ENCODE results near the gene CBFA2T3.

CBFA2T3 gene

DNA sequence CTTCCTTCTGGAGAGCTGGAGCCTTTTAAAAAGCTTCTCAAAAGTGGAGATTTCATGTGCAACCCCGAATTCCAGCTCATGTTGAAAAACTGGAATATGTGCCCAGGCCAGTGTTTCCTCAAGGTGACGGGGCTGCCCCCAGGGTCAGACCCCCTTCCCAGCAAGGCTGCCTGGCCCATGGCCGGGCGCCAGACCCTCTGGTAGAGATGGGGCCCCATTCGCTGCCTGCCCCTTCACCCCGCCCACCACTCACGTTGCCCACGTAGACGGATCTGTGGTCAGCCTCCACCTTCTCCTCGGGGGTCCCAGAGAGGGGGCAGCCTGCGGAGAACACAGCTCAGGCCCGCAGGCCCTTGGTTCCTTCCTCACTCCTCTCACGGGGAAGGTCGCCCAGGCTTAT, 111.7 kb downstream of the CBFA2T3 start:
- no peak for DNase-seq

DNA sequence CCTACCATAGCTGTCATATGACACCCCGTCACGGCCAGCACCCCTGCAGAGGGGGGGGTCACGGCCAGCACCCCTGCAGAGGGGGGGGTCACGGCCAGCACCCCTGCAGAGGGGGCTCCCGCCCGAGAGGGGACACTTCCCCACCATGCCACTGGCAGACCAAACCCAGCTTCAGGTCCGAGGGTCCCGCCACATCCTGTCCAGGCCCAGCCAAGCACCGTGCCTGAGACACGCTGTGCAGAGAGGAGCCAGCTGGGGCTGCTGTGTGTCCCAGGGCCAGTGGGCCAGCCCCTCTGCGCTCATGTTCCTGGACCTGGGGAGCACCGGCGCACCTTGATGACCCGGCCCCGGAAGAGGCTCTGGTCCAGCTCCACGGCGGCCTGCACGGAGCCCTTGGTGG, 112.5 kb downstream of the CBFA2T3 start:
- DNase-seq: no peak

DNA sequence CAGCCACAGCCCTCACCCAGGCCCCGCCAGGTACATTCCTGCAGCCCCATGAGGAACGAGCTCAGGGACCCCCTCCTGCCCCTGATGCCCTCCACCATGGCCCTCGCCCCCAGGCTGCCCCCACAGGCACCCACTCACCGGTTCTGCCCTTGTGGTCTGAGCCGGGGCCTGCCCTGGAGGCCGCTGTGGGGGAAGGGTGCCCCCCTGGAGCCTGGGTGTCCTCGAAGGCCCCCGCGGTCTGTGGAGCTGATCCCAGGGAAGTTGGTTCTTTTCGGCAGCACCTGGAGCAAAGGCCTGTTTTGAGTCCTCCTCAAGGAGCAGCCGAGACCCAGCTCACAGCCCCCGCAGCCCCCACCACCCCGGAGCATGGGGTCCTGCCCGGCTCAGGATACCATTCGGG, 112.9 kb downstream of the CBFA2T3 start:
- DNase-seq: no peak

DNA sequence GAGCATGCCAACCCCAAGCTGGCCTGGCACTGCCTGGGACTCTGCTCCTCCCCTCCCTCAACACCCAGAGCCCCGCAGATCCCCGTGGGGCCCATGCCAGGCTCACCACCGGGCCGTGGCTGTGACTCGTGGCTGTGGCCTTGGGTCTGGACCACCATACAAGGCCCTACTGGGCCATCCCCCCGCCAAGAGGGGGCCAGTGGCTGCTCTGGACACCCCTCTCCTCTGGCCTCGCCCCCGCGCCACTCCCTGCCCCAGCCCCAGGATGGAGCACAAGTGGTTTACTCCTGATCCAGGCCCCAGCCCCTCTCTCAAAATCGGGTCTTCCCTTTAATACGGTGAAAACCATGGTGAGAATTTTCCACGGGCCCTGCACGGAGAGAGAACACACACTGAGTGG, 113.6 kb downstream of the CBFA2T3 start:
- DNase-seq: no peak

DNA sequence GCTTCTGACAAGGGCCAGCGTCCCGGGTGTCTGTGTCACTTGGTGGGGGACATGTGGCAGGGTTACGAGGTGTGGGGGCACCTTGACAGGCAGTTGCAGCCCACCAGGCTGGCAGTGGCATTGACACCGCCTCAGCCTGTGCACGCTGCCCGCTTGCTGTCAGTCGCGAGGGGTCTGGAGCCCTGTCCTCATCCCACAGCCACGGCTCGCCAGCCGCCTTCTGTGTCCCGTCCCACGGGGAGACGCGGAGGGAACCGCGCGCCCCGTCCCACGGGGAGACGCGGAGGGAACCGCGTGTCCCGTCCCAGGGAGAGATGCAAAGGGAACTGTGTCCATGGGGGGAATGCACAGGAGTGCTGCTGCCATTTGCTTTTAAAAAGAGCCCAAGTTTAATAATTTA, 114.0 kb downstream of the CBFA2T3 start:
- no peak for DNase-seq

DNA sequence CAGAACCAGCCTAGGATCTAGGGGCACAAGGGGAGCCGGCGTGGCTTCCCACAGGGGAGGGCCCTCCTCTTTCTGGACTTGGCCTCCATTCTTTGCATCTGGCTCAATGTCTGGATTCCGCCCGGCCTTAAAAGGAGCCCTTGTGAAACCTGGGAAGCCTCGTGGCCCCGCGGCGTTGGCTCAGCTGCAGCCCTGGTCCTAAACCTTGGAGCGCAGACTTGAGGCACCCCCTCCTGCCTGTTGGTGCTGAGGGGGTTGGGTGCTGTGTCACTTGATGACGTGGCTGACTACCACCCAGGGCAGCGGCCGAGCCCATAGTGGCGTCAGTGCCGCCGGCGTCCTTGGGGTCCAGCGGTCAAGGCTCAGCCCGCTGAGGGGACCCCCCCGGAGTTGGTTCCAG, 115.6 kb downstream of the CBFA2T3 start:
- DNase-seq: no peak

DNA sequence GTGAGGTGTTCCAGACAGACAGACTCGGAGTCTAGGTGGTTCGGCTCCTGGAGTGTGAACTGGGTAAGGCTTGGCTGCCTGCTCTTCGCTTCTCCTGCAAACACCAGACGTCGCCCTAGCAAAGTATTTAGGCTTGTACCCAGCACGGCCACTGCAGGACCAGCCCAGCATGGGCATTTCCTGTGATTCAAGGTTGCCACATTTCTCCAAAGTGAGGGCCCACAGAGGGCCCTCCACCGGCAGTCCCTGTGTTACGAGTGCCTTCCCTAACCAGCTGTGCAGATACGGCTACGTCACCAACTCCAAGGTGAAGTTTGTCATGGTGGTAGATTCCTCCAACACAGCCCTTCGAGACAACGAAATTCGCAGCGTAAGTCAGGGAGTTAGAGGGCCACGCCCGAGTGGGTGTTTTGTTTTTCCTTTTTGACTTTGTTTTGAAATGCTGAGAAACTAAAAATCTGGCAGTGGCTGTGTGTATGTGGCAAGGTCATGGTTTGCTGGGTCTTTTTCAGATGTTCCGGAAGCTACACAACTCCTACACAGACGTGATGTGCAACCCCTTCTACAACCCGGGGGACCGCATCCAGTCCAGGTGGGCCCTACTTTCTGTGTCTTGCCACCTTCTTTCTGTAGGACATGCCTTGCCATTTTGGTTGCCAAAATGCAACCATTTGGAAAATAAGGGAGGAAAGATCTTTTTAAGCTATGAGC, 117.5 kb downstream of the CBFA2T3 start:
- DNase-seq: no peak

DNA sequence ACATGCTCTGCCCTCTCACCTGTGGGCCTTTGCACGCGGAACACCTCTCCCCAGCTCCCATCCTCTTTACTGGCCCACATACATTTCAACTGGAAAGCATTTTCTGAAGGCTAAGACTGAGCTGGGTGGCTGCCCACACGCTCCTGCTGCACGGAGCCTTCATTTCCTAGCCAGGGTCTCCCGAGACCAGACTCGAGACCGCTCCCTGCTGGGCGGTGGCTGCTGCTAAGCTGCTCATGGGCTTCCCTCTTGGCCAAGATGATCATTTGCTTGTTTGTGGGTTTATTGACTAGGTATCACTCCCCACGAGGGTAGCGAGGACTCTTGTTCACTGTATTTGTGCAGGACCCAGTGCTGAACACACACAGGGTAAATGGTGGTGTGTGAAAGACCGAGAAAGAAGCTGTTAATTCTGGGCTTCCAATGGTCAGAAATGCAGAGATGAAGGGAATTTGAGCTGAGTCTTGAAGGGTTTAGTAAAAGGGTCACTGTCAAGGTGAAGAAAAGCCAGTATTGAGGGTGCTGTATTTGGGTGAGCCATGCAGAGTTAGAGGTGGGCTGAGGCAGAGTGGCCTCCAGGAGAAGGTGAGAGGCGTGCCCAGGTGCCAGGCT, 119.2 kb downstream of the CBFA2T3 start:
- DNase-seq: peak in 55 of 58 donors; percentile 4 to 85 (median 63)

DNA sequence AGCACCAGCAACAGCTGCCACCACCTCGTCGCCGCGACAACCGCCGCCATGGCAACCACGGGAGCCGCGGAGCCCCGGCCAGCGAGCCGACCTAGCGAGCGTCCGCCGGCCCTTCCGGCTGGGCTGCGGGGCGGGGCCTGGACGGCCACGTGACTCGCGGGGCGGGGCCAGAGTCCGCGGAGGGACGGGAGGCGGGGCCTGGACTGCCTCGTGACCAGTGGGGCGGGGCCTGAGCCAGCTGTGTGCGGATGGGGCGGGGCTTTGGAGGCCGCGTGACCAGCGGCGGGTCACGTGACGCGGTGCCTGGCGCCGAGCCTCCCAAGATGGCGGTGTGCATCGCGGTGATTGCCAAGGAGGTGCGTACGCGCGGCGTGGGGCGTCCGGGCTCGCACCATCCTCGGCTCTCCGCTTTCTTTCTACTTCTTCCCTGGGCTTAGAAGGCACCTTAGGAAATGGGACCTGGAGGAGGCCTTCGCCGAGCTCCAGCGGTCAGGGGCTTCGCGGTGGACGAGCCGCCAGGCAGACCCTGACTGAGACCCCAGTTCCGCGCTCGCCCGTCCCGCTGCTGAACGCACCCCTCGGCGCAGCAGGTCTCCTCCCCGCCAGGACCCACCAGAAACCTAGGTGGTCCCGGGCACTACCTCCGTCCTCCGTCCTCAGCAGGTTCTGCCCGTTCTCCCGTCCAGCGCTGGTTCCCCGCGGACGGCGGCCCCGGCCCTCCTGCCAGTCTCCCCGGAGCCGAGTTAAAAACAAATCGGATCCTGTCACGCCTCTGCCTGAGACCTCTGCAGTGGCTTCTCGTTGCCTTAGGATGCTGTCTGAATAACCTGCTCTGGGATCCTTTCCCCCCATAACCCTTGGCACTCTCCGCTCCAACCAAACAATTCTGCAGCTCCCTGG, 119.9 kb downstream of the CBFA2T3 start, which contains the start of the genes GALNS and TRAPPC2L:
Gene GALNS (minus strand): TSS at position 120 of the 900 bp plus-strand sequence. CDS start 70 bp downstream, at position 50.
Gene TRAPPC2L (plus strand): TSS at position 300 of the 900 bp plus-strand sequence. CDS start 24 bp downstream, at position 324.
- DNase-seq: peak; percentile 81 to 99 (median 97)

DNA sequence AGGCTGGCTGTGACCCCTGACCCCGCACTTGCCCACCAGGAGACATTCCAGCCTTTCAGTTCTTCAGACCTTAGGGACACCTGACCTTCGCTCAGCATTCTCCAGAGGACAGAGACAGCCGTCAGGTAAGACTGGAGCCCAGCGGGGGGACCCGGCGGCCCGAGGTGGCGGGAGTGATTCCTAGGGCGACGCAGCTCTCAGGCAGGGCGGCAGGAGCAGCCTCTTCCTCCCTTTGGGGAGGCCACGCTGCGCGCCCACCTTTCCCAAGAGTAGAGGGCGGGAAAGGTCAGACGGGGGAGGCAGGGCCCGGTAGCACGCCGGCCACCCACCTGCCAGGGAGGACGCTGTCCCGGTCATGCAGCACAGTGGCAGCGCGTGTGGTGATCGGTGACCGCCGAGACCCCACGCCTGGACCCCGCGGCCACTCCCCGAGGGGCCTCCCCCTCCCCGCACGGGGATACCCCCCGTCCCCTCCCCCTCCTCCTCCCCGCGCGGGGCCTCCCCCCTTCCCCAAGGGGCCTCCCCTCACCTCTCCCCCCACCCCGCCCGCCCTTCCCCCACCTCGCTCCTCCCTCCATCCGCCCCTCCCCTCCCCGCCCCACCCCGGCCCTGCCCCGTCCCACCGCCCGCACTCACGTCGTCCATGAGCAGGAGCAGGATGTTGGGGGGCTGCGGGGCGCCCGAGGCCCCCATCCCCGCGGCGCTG, 120.7 kb downstream of the CBFA2T3 start:
- peak in 6 of 58 donors; percentile 24 to 44 (median 40) for DNase-seq

DNA sequence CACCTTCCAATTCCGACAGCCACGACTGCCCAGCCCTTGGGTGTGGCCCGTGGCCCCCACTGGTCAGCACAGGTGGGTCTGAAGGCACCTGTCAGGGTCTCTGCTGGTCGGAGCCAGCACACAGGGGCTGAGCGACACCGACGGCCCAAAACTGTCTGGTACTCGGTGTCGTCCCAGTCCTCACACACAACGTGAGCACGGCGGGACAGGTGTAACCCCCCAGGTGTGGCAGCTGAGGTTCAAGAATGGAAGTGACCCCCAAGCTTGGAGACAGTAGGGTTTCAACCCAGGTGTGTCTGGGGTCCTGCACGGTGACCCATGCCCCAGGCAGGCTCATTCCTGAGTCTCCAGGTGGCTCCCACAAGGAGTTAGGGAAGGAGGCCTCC, 121.3 kb downstream of the CBFA2T3 start:
- DNase-seq: no peak

DNA sequence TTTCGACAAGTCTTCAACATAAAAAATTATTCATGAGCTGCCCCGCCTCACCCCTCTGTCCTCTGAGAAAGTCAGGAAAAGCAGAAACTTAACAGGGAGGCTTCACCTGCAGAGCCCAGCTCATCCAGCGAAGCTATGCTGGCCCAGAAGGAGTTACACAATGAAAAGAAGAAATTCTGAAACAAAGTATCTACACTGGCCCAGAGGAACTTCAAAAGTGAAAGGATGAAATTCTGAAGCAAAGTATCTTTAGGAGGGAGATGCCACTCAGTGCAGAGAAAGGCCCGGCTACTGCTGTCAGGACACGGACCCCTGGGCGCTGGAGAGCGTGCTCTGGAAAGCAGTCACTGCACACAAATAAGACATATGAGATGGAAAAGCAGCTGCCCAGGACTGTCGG, 121.8 kb downstream of the CBFA2T3 start:
- no peak for DNase-seq

DNA sequence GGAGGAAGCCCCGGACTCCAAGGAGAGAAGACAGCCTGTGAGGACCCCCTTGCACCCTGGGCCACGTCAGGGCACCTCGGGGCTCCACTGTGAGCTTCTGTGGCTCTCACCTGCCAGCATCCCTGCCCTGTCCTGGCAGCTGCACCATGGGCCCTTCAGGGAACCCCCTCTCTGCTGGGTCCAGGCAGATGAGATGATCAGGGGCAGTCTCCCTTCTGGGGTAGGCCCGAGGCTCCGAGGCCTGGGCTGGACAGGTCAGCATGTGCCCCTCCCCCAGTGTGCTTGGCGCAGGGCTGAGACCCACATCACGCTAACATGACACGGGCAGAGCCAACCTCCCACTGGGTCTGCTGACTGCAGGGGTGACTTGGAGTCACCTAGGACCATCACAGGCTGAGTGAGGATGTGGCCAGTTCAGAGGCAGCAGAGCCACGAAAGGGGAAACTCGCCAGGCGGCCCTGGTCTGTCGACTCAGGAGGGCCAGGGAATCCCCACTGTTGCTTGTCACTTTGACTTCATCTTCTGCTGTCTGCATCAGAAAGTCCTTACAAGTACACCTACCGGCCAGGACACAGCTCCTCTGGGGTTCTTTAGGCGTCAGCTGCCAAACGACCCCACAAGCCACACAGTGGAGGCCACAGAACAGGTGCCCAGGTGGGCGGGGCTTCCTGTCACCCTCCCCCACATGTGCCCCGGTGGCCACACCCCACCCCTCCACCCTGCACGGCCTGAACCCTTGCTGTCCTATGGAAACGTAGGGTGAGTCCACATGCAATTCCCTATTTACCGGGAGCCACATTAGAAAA, 122.5 kb downstream of the CBFA2T3 start:
- no peak for DNase-seq

DNA sequence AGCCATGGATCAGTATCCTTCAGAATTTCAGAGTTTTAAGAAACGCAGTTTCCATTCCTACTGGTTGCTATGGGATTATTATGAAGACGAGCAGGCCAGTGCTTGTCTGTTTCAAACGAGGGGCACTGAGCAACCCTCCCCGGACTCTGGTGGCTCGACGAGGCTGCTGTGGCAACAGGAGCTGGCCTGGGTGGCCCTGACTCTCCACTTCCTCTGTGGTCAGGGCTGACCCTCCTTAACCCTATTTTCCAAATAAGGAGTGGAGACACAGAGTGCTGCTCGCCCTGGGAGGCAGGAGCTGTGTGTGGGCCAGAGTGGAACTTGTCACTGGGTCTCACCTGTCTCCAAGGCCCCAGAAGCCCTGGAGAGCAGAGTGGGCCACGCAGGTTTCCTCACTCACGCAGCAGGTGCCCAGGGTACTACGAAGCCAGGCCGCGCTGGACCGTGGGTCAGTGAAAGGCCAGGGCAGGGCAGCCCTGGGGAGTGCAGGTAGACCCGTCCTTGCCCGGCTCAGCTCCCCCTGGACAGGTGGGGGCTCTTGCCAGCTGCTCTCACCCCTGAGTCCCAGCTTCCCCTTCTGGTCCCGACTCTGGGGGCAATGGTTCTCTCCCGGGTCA, 123.6 kb downstream of the CBFA2T3 start:
- DNase-seq: peak in 1 of 58 donors; percentile 26

DNA sequence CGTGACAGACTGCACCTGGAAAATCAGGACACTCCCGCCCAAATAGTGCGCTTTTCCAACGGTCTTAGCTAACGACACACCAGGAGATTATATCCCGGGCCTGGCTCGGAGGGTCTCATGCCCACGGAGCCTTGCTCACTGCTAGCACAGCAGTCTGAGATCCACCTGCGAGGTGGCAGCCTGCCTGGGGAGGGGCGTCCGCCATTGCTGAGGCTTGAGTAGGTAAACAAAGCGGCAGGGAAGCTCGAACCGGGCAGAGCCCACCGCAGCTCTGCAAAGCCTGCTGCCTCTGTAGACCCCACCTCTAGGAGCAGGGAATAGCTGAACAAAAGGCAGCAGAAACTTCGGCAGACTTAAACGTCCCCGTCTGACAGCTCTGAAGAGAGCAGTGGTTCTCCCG, 125.4 kb downstream of the CBFA2T3 start:
- no peak for DNase-seq

DNA sequence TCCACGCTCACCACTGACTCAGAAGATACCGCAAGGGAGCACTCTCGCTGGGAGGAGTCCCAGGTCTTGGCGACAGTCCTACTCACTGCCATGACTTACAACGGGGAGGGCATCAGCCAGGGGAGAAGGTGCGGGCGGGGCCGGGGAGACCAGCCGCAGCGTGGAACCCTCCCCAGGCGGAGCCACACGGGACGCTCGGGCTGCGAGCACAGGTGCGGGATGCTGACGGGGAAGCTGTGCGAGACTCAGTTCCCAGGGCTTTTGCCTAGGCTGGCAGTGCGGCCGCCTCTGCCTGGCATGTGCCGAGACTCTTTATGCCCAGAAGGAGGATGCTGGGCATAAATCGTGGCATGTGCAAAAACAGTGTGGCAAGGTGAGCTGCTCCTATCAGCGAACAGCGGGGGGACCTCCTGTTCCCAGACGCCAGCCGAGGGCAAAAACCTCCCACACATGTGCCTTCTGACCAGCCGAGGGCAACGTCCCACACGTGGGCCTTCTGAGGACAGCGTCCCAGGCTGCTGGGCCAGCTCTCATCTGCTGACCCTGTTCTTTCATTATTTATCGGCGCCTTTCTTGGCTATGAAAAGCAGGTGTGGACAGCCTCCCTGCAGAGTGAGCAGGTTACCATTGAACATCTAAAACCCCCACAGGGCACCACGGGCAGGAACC, 126.3 kb downstream of the CBFA2T3 start:
- no peak for DNase-seq

DNA sequence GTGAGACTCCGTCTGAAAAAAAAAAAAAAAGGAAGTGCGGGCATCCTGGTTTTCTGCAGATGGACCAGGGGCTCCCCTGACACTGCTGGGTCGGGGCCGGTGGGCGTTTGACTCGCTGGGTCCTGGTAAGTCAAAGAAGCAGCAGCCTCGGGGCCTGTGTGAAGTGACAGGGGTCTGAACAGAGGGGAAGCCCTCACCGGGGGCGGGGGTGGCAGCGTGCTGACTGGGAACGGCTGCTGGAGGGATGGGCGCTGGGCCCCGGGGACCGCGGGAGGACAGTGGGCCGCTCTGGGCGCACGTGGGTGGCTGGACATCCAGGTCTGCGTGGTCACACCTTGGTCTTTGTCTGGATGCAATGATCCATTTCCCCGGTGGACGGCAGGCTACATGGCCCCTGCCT, 128.4 kb downstream of the CBFA2T3 start:
- no peak for DNase-seq

DNA sequence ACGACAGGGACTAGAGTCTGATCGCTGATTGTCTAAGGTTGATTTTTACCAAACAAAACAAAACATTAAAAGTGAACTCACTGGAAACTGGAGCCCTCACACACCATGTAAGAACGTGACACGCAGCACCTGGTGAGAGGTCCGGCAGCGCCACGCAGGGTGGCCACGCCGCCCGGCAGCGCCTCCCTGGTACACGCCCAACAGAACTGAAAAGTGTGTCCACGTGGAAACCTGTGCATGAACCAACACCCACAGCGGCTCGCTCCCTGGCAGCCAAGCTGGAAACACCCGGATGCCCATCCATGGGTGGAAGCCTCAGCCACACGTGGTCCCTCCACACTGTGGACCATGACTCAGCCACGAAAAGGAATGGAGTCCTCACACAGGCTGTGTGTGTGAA, 129.4 kb downstream of the CBFA2T3 start:
- no peak for DNase-seq

DNA sequence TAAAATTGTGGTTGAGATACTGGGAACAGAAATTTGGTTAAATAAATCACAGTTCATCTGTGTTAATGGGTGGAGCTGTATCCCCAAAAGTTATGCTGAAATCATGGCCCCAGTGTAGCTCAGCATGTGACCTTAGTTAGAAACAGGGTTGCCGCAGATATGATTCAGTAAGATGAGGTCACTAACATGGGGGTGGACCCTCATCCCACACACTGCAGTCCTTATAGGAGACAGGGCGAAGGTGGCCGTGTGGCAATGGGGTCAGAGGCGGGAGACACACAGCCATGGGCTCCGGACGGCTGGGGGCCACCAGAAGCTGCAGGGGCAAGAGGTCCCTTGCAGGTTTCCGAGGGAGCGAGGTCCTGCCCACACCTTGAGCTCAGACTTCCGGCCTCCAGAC, 130.9 kb downstream of the CBFA2T3 start:
- no peak for DNase-seq
